Measurements from ENCODE around the gene BAAT. TPM values are rescaled to one million over a fixed set of nuclear protein-coding genes. Genes with fewer than 3 reads are reported as not detected.
A peak's percentile ranks its signal among the peaks of the same experiment; 100 is the strongest.

Gene BAAT
- total and polyA plus RNA-seq, 9 of the 15 experiments (the other 6 are each of a cell fraction or from before 2014, with no cell fraction given) = 0.17 to 0.76 (median 0.32) TPM

- H2AFZ ChIP-seq (ENCODE audit: low read depth, low read length) = peak overlapping the region; percentile 72
- peak; percentile 66 for ATAC-seq
- H3K27ac ChIP-seq (ENCODE audit: extremely low read depth, low read depth, low read length) = peak overlapping the region; percentile 46; the same call in 2 of the 3 replicates
- 3% methylated on average over 5 of the region's 5 CpGs for WGBS (ENCODE audit: insufficient coverage, low coverage, missing lambda C conversion rate)
- in situ Hi-C loops (cut with MboI) (no loop called here), intact Hi-C loops (cut with micrococcal nuclease) (no loop called here)
- no peaks in the 10 kb centered on the region for H4K20me1 ChIP-seq (replicated peaks; ENCODE audit: control insufficient read depth, insufficient read depth, low read length)
- ChIA-PET POLR2A (interaction anchor here (0.9 to 1.5 kb wide), 2 partner anchors 14 to 20 kb away, joined by 3 read pairs; no protein-coding TSS in a partner anchor), CTCF (ENCODE audit: low intra/inter-chr PET ratio) (no interaction called here)
- peak overlapping the region; percentile 58 for H3K4me2 ChIP-seq (ENCODE audit: insufficient read depth, low read length)
- no peaks in the 10 kb centered on the region for H3K9me1 ChIP-seq (ENCODE audit: control insufficient read depth, insufficient read depth, low read length)
- DNase-seq (ENCODE audit: extremely low read depth in 1 of 4, low spot score in 3 of 4) = peak; percentile 47 to 75 (median 56)
- H3K4me1 ChIP-seq (replicated peaks in 1 of 2; ENCODE audit: control insufficient read depth in 2 of 2, insufficient read depth in 2 of 2, low read length in 2 of 2) = peaks cover 15 to 43% of the 10 kb centered on the region in 2 experiments
- no TSS peak for BruUV-seq (replicated peaks)
- no peak overlapping the region for H3K4me3 ChIP-seq
- no peaks in the 10 kb centered on the region for H3K79me2 ChIP-seq (ENCODE audit: control insufficient read depth, insufficient read depth, low read length)
- H3K27me3 ChIP-seq (ENCODE audit: control insufficient read depth in 2 of 2, insufficient read depth in 2 of 2, low read length in 2 of 2) = no peaks in the 10 kb centered on the region
- H3K9me3 ChIP-seq (replicated peaks; ENCODE audit: control insufficient read depth, insufficient read depth, low read depth, low read length) = no peaks in the 10 kb centered on the region
- peak; percentile 83 for FAIRE-seq
- peak overlapping the region; percentile 13 to 85; a peak in 2 of 4 replicates for H3K9ac ChIP-seq (ENCODE audit: insufficient read depth in 1 of 2, low read depth in 2 of 2, low read length in 2 of 2)
- H3K36me3 ChIP-seq (ENCODE audit: control insufficient read depth, insufficient read depth, low read length) = no peaks in the 10 kb centered on the region
- no peak for TF ChIP-seq CBX3 (IDR thresholded peaks at IDR 0.05; ENCODE audit: borderline replicate concordance in 1 of 2, low read length in 2 of 2)
- peak; percentile 51; the same call in 1 of the 2 replicates for TF ChIP-seq TAL1 (IDR thresholded peaks at IDR 0.05)
- TF ChIP-seq POLR2AphosphoS2 (IDR thresholded peaks at IDR 0.05; ENCODE audit: low read length) = no peak
- TF ChIP-seq TRIM24 (IDR thresholded peaks at IDR 0.05) = 0 out of 4 replicates have a peak, but pooled peaks of 1 of the 2 experiments have one; percentile 48
- TF ChIP-seq CBFA2T2 (conservative IDR thresholded peaks at IDR 0.05) = peak; percentile 76
- TF ChIP-seq E4F1 (CRISPR knock-in tag; IDR thresholded peaks at IDR 0.05; ENCODE audit: borderline replicate concordance) = no peak
- 0 out of 2 replicates have a peak, but pooled peaks have one; percentile 19 for TF ChIP-seq GATA2 (CRISPR knock-in tag; IDR thresholded peaks at IDR 0.05)
- no peak for TF ChIP-seq SAFB2 (IDR thresholded peaks at IDR 0.05; ENCODE audit: borderline replicate concordance, low read depth, low read length, severe bottlenecking)
- no peak for TF ChIP-seq MCM5 (IDR thresholded peaks at IDR 0.05; ENCODE audit: low read depth)
- TF ChIP-seq ARID1B (IDR thresholded peaks at IDR 0.05) = peak; percentile 67
- TF ChIP-seq TCF3 (CRISPR knock-in tag; IDR thresholded peaks at IDR 0.05) = peak; percentile 74
- TF ChIP-seq YBX1 (IDR thresholded peaks at IDR 0.05) = no peak
- TF ChIP-seq HEY1 (CRISPR knock-in tag; IDR thresholded peaks at IDR 0.05; ENCODE audit: borderline replicate concordance) = no peak
- TF ChIP-seq NR2C1 (IDR thresholded peaks at IDR 0.05) = no peak
- TF ChIP-seq NR2C1 (tag; IDR thresholded peaks at IDR 0.05) = no peak
- no peak for TF ChIP-seq ZBTB43 (CRISPR knock-in tag; IDR thresholded peaks at IDR 0.05)
Observed at GRCh38 chr9:101362450-101362849, 22.4 kb downstream of the BAAT start.

Data from K562 (cell line).